ENCODE data around the gene RAI1.

- TF ChIP-seq FOXA1 (IDR thresholded peaks at IDR 0.05) (no peak), FOXM1 (IDR thresholded peaks at IDR 0.05; ENCODE audit: borderline replicate concordance) (no peak), L3MBTL2 (conservative IDR thresholded peaks at IDR 0.05) (no peak), NFRKB (IDR thresholded peaks at IDR 0.05) (no peak), TARDBP (IDR thresholded peaks at IDR 0.05) (no peak), BHLHE40 (IDR thresholded peaks at IDR 0.05; ENCODE audit: borderline replicate concordance) (no peak), SP1 (IDR thresholded peaks at IDR 0.05) (no peak), ARNT (IDR thresholded peaks at IDR 0.05) (no peak), FOXK2 (IDR thresholded peaks at IDR 0.05) (no peak), PKNOX1 (IDR thresholded peaks at IDR 0.05) (no peak), SUZ12 (IDR thresholded peaks at IDR 0.05) (no peak), CTBP1 (IDR thresholded peaks at IDR 0.05; ENCODE audit: borderline replicate concordance) (no peak)
Measured at GRCh38 chr17:17636272-17636885, 44.9 kb upstream of the RAI1 start.

Data from HEK293T (cell line).